Kidney epithelial cell (primary cell): Measurements from ENCODE around the gene ITPK1. TPM values are rescaled to one million over a fixed set of nuclear protein-coding genes. Genes with fewer than 3 reads are reported as not detected.

Source experiments
- DNase-seq: peaks from one replicate; pipeline ENCODE4 v3.0.0-alpha.2; 2010; ENCODE audit warnings: low read depth
- H3K27me3 ChIP-seq: 2 replicates; pipeline ENCODE4 v1.6.0; 2011; ENCODE audit warnings: low read length; ENCODE audit not compliant: control insufficient read depth, insufficient read depth
- H3K36me3 ChIP-seq: 2 replicates; pipeline ENCODE4 v1.5.1; 2011; ENCODE audit warnings: low read length; ENCODE audit not compliant: control insufficient read depth, insufficient read depth
- H3K4me3 ChIP-seq: 2 replicates; pipeline ENCODE4 v1.5.1; 2011; ENCODE audit warnings: low read depth, mild to moderate bottlenecking, control low read depth, low read length
- total RNA-seq: library from RNA; depleted of rRNA; stranded (reverse); fragments of >200 nt; gene quantifications from 2 replicates; pipeline ENCODE4 v1.2.3, GENCODE V29; 2015
- TF ChIP-seq, protein P1 (sequence below): IDR thresholded peaks from 2 replicates; pipeline ENCODE4 v1.5.1; 2011; ENCODE audit warnings: mild to moderate bottlenecking, moderate library complexity, low read length, control low read depth, inconsistent platforms; ENCODE audit not compliant: insufficient read depth, poor library complexity, severe bottlenecking

ITPK1 gene
- total RNA-seq, 1 donor from 2014 or later: 21.3 TPM

DNA sequence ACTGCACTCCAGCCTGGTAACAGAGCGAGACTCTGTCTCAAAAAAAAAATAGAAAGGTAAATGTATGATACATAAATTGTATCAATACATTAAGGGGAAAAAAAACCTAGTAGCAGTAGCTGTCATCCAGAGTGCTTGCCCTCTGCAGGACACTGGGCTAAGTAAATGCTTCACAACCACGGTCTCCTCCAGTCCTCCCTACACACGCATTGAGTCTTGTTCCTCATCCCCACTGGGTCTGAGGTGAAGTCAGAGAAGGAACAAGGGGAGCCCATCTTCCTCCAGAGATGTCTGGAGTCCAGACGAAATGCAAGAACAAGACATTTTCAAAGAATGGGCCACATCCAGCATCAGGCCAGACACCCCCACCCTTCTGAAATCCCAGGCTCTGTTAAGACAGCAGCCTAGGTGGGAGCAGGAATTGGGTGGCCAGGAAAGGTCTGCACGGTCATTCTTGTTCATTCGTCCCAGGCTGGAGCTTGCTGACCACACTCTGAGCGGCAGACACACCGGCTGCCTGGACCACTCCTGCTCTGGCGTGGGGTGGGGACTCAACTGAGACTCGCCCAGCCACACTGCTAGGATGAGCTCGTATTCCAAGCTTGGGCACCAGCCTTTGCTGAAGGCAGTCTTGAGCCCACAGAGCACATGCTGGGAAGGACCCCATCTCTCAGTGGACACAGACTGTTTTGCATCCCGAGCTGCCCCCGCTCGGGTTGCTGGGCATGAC, 147.3 kb downstream of the ITPK1 start:
- Histone ChIP-seq H3K27me3 (no peaks in the 10 kb centered on the region), H3K36me3 (no peaks in the 10 kb centered on the region), H3K4me3 (no peak overlapping the region)
- TF ChIP-seq, protein P1, sequence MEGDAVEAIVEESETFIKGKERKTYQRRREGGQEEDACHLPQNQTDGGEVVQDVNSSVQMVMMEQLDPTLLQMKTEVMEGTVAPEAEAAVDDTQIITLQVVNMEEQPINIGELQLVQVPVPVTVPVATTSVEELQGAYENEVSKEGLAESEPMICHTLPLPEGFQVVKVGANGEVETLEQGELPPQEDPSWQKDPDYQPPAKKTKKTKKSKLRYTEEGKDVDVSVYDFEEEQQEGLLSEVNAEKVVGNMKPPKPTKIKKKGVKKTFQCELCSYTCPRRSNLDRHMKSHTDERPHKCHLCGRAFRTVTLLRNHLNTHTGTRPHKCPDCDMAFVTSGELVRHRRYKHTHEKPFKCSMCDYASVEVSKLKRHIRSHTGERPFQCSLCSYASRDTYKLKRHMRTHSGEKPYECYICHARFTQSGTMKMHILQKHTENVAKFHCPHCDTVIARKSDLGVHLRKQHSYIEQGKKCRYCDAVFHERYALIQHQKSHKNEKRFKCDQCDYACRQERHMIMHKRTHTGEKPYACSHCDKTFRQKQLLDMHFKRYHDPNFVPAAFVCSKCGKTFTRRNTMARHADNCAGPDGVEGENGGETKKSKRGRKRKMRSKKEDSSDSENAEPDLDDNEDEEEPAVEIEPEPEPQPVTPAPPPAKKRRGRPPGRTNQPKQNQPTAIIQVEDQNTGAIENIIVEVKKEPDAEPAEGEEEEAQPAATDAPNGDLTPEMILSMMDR: no peak
- no peak for DNase-seq

DNA sequence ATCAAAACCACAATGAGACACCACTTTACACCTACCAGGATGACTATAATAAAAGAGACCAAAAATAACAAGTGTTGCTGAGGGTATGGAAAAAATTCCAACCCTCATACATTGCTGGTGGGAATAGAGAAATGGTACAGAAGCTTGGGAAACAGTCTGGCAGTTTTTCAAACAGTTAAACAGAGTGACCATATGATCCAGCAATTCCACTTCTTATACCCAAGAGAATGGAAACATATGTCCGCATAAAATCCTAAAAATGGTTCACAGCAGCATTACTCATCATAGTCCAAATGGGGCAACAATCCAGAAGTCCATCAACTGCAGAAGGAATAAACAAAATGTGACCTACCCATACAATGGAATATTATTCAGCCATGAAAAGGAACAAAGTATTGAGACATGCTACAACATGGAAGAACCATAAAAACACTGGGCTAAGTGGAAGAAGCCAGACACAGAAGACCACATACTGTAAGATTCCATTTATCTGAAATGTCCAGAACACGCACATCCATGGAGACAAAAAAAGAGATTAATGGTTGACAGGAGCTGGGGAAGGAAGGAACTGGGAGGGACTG, 148.3 kb downstream of the ITPK1 start:
- H3K4me3 ChIP-seq: no peak overlapping the region
- H3K36me3 ChIP-seq: no peaks in the 10 kb centered on the region
- no peaks in the 10 kb centered on the region for H3K27me3 ChIP-seq
- DNase-seq: no peak
- TF ChIP-seq, protein P1: no peak

- Histone ChIP-seq H3K4me3 (no peak overlapping the region), H3K36me3 (no peaks in the 10 kb centered on the region), H3K27me3 (no peaks in the 10 kb centered on the region)
- TF ChIP-seq, protein P1: no peak
- DNase-seq: no peak
Observed at GRCh38 chr14:92965281-92965680, 150.4 kb downstream of the ITPK1 start.

- TF ChIP-seq, protein P1: no peak
- no peak overlapping the region for H3K4me3 ChIP-seq
- H3K36me3 ChIP-seq: no peaks in the 10 kb centered on the region
- DNase-seq: no peak
- H3K27me3 ChIP-seq: no peaks in the 10 kb centered on the region
Observed at GRCh38 chr14:92964124-92965109, 151.3 kb downstream of the ITPK1 start.

GRCh38 chr14:92963301-92964123, 152.2 kb downstream of the ITPK1 start:
- H3K36me3 ChIP-seq: no peaks in the 10 kb centered on the region
- TF ChIP-seq, protein P1: no peak
- DNase-seq: no peak

More at GRCh38 chr14:92963301-92964123, 152.2 kb downstream of the ITPK1 start:
- H3K27me3 ChIP-seq: no peaks in the 10 kb centered on the region
- H3K4me3 ChIP-seq: no peak overlapping the region
